HepG2 (cell line): ENCODE results near the gene CFAP119. TPM values are rescaled to one million over a fixed set of nuclear protein-coding genes. Genes with fewer than 3 reads are reported as not detected.
A peak's percentile ranks its signal among the peaks of the same experiment; 100 is the strongest.

ENCODE experiments used
- CEBPG ChIP-seq: IDR thresholded peaks from 2 replicates; pipeline ENCODE4 v1.6.1; 2016
- CENPBD1 ChIP-seq: sonication (generic); formaldehyde crosslinking; IDR thresholded peaks from 2 replicates; pipeline ENCODE4 v1.8.0; 2022; ENCODE audit warnings: missing genetic modification reagents, low read depth, mild to moderate bottlenecking, borderline replicate concordance
- CSRNP1 ChIP-seq: sonication (generic); formaldehyde crosslinking; IDR thresholded peaks from 2 replicates; pipeline ENCODE4 v1.8.1; 2023; ENCODE audit warnings: mild to moderate bottlenecking, missing genetic modification reagents
- DDIT3 ChIP-seq: sonication (generic); formaldehyde crosslinking; IDR thresholded peaks from 2 replicates; pipeline ENCODE4 v1.4.0; 2020; ENCODE audit warnings: mild to moderate bottlenecking, missing genetic modification reagents
- ELF1 ChIP-seq: sonication (generic); formaldehyde crosslinking; IDR thresholded peaks from 2 replicates; pipeline ENCODE4 v1.4.0; 2020; ENCODE audit warnings: missing genetic modification reagents
- FOXO1 ChIP-seq: sonication (generic); formaldehyde crosslinking; IDR thresholded peaks from 2 replicates; pipeline ENCODE4 v1.4.0; 2020; ENCODE audit warnings: missing genetic modification reagents
- JUN ChIP-seq: sonication (generic); formaldehyde crosslinking; IDR thresholded peaks from 2 replicates; pipeline ENCODE4 v1.4.0; 2020; ENCODE audit warnings: mild to moderate bottlenecking, missing genetic modification reagents
- MTA3 ChIP-seq: sonication (generic); formaldehyde crosslinking; IDR thresholded peaks from 2 replicates; pipeline ENCODE4 v1.4.0; 2020; ENCODE audit warnings: missing genetic modification reagents
- SAFB2 ChIP-seq: sonication (generic); formaldehyde crosslinking; IDR thresholded peaks from 2 replicates; pipeline ENCODE4 v1.5.1; 2020; ENCODE audit warnings: missing genetic modification reagents, low read depth, mild to moderate bottlenecking, borderline replicate concordance
- SALL1 ChIP-seq: sonication (generic); formaldehyde crosslinking; IDR thresholded peaks from 2 replicates; pipeline ENCODE4 v1.8.0; 2022; ENCODE audit warnings: mild to moderate bottlenecking, missing genetic modification reagents
- SAP130 ChIP-seq: IDR thresholded peaks from 2 replicates; pipeline ENCODE4 v1.6.1; 2016; ENCODE audit warnings: low read depth
- SATB2 ChIP-seq: sonication (generic); formaldehyde crosslinking; IDR thresholded peaks from 2 replicates; pipeline ENCODE4 v1.5.0; 2020; ENCODE audit warnings: missing genetic modification reagents
- SMYD3 ChIP-seq: sonication (generic); formaldehyde crosslinking; IDR thresholded peaks from 2 replicates; pipeline ENCODE4 v1.8.1; 2023; ENCODE audit warnings: mild to moderate bottlenecking, missing genetic modification reagents
- SNAI1 ChIP-seq: sonication (generic); formaldehyde crosslinking; IDR thresholded peaks from 2 replicates; pipeline ENCODE4 v1.5.0; 2020; ENCODE audit warnings: mild to moderate bottlenecking, missing genetic modification reagents, borderline replicate concordance
- SYNCRIP ChIP-seq: fragments of 200-400 bp; formaldehyde crosslinking; IDR thresholded peaks from 2 replicates; pipeline ENCODE4 v1.6.1; 2018; ENCODE audit warnings: mild to moderate bottlenecking, low read depth, low read length; ENCODE audit not compliant: insufficient read depth
- TEF ChIP-seq: sonication (generic); formaldehyde crosslinking; IDR thresholded peaks from 2 replicates; pipeline ENCODE4 v1.5.0; 2020; ENCODE audit warnings: missing genetic modification reagents
- TOE1 ChIP-seq: sonication (generic); formaldehyde crosslinking; IDR thresholded peaks from 2 replicates; pipeline ENCODE4 v1.4.0; 2020; ENCODE audit warnings: mild to moderate bottlenecking, missing genetic modification reagents
- YY1 ChIP-seq: IDR thresholded peaks from 2 replicates; pipeline ENCODE4 v1.6.1; 2011; ENCODE audit warnings: low read length, low read depth, moderate library complexity, mild to moderate bottlenecking; ENCODE audit not compliant: insufficient read depth, insufficient replicate concordance
- ZBTB7A ChIP-seq: sonication (generic); formaldehyde crosslinking; IDR thresholded peaks from 2 replicates; pipeline ENCODE4 v1.8.0; 2022; ENCODE audit warnings: mild to moderate bottlenecking, missing genetic modification reagents
- ZNF20 ChIP-seq: sonication (generic); formaldehyde crosslinking; IDR thresholded peaks from 2 replicates; pipeline ENCODE4 v1.4.0; 2020; ENCODE audit warnings: mild to moderate bottlenecking, moderate library complexity, missing genetic modification reagents
- ZNF207 ChIP-seq: fragments of 450-650 bp; IDR thresholded peaks from 2 replicates; pipeline ENCODE4 v1.6.1; 2016; ENCODE audit warnings: antibody characterized with exemption, borderline replicate concordance
- ZNF329 ChIP-seq: sonication (generic); formaldehyde crosslinking; IDR thresholded peaks from 2 replicates; pipeline ENCODE4 v1.9.0; 2021; ENCODE audit warnings: low read depth, mild to moderate bottlenecking, missing genetic modification reagents
- ZNF383 ChIP-seq: sonication (generic); formaldehyde crosslinking; IDR thresholded peaks from 2 replicates; pipeline ENCODE4 v1.4.0; 2020; ENCODE audit warnings: missing genetic modification reagents, mild to moderate bottlenecking, borderline replicate concordance
- ZNF503 ChIP-seq: sonication (generic); formaldehyde crosslinking; IDR thresholded peaks from 2 replicates; pipeline ENCODE4 v1.4.0; 2020; ENCODE audit warnings: missing genetic modification reagents
- ZNF562 ChIP-seq: sonication (generic); formaldehyde crosslinking; IDR thresholded peaks from 2 replicates; pipeline ENCODE4 v1.8.0; 2022; ENCODE audit warnings: missing genetic modification reagents, borderline replicate concordance
- ZNF607 ChIP-seq: sonication (generic); formaldehyde crosslinking; IDR thresholded peaks from 2 replicates; pipeline ENCODE4 v1.5.1; 2020; ENCODE audit warnings: missing genetic modification reagents, mild to moderate bottlenecking, borderline replicate concordance
- ZNF619 ChIP-seq: sonication (generic); formaldehyde crosslinking; IDR thresholded peaks from 2 replicates; pipeline ENCODE4 v1.4.0; 2020; ENCODE audit warnings: mild to moderate bottlenecking, missing genetic modification reagents
- ZNF816 ChIP-seq: sonication (generic); formaldehyde crosslinking; IDR thresholded peaks from 2 replicates; pipeline ENCODE4 v1.8.0; 2022; ENCODE audit warnings: missing genetic modification reagents, mild to moderate bottlenecking, borderline replicate concordance
- polyA plus RNA-seq, 8 experiments: library from polyadenylated mRNA; depleted of rRNA in 3 of 8; stranded (reverse) in 7 of 8; unstranded in 1 of 8; fragments of >200 nt; fragmentation: Illumina TruSeq in 4 of 8; extraction: Trizol in 4 of 8; gene quantifications; 2 replicates each; pipeline versions ENCODE4 v1.2.1 to v1.2.3, GENCODE V29; 2011 to 2016; ENCODE audit warnings: low read depth in 4 of 8, missing spikeins in 1 of 8, mixed read lengths in 1 of 8; ENCODE audit not compliant: insufficient read depth in 1 of 8
- total RNA-seq, 5 experiments: library from RNA; depleted of rRNA; stranded (reverse); fragments of >200 nt; fragmentation: Illumina TruSeq; extraction: Trizol; gene quantifications; 2 replicates each; pipeline ENCODE4 v1.2.3, GENCODE V29; 2016; ENCODE audit warnings: low read depth in 1 of 5

The CFAP119 gene
- total and polyA plus RNA-seq, 2 of the 13 experiments (the other 11 are each of a cell fraction or from before 2014, with no cell fraction given) = 6.4 TPM

GRCh38 chr16:30761427-30761927 lies 385 bp downstream of the CFAP119 start (continued):
- no peak for TF ChIP-seq SYNCRIP
- no peak for TF ChIP-seq CENPBD1 (CRISPR knock-in tag)
- TF ChIP-seq ZNF329 (CRISPR knock-in tag) = no peak; the same call in 1 of the 2 replicates
- no peak for TF ChIP-seq TEF (CRISPR knock-in tag)
- no peak for TF ChIP-seq FOXO1
- no peak; the same call in 1 of the 2 replicates for TF ChIP-seq SNAI1 (CRISPR knock-in tag)
- TF ChIP-seq ZNF619 = no peak
- no peak for TF ChIP-seq SATB2 (CRISPR knock-in tag)
- TF ChIP-seq ZNF607 (CRISPR knock-in tag) = peak; percentile 50; the same call in 1 of the 2 replicates
- TF ChIP-seq YY1 = no peak
- TF ChIP-seq ZNF207 = no peak
- TF ChIP-seq CSRNP1 (CRISPR knock-in tag) = peak; percentile 25; the same call in 1 of the 2 replicates
- no peak for TF ChIP-seq MTA3 (CRISPR knock-in tag)
- no peak for TF ChIP-seq ZNF816 (CRISPR knock-in tag)
- TF ChIP-seq ELF1 (CRISPR knock-in tag) = no peak
- TF ChIP-seq ZNF562 = no peak
- no peak for TF ChIP-seq JUN
- no peak for TF ChIP-seq SAP130 (CRISPR knock-in tag)
- TF ChIP-seq ZNF20 (CRISPR knock-in tag) = no peak
- TF ChIP-seq ZNF503 (CRISPR knock-in tag) = no peak
- TF ChIP-seq TOE1 (CRISPR knock-in tag) = no peak
- no peak for TF ChIP-seq CEBPG (CRISPR knock-in tag)
- TF ChIP-seq ZBTB7A (CRISPR knock-in tag) = peak; percentile 63
- no peak for TF ChIP-seq ZNF383 (CRISPR knock-in tag)
- no peak for TF ChIP-seq DDIT3 (CRISPR knock-in tag)
- TF ChIP-seq SMYD3 = peak; percentile 68; the same call in 1 of the 2 replicates
- TF ChIP-seq SALL1 (CRISPR knock-in tag) = no peak
- no peak; the same call in 1 of the 2 replicates for TF ChIP-seq SAFB2 (CRISPR knock-in tag)
